GM23338 (cell line): Measurements from ENCODE around the gene SFSWAP.
"Not testable (repeated sequence)": the region's sequence is repeated elsewhere in the genome, so short reads cannot be mapped to it uniquely, and the experiment has no call there.

ENCODE experiments used
- EZH2 ChIP-seq: fragments of 200-600 bp; sonication (generic); IDR thresholded peaks from one replicate; pipeline ENCODE4 v1.8.0; 2017; ENCODE audit warnings: antibody characterized with exemption, mild to moderate bottlenecking, low read depth; ENCODE audit not compliant: unreplicated experiment
- EZH2phosphoT487 ChIP-seq: fragments of 200-600 bp; sonication (generic); IDR thresholded peaks from one replicate; pipeline ENCODE4 v1.8.1; 2018; ENCODE audit warnings: antibody characterized with exemption; ENCODE audit not compliant: unreplicated experiment
- POLR2AphosphoS5 ChIP-seq: IDR thresholded peaks from 2 replicates; pipeline ENCODE4 v1.6.1; 2016; ENCODE audit warnings: antibody characterized with exemption, low read depth
- REST ChIP-seq: IDR thresholded peaks from one replicate; pipeline ENCODE4 v1.6.1; 2018; ENCODE audit warnings: antibody characterized with exemption; ENCODE audit not compliant: unreplicated experiment
- TF ChIP-seq, protein P1 (sequence below), 2 experiments: fragments of 200-600 bp in 1 of 2; sonication (generic) in 1 of 2; conservative IDR thresholded peaks; 2 replicates each; pipeline versions ENCODE4 v1.5.1 to v1.6.1; 2016 to 2017; ENCODE audit warnings: antibody characterized with exemption in 2 of 2, low read depth in 2 of 2, mild to moderate bottlenecking in 2 of 2, moderate library complexity in 1 of 2

DNA sequence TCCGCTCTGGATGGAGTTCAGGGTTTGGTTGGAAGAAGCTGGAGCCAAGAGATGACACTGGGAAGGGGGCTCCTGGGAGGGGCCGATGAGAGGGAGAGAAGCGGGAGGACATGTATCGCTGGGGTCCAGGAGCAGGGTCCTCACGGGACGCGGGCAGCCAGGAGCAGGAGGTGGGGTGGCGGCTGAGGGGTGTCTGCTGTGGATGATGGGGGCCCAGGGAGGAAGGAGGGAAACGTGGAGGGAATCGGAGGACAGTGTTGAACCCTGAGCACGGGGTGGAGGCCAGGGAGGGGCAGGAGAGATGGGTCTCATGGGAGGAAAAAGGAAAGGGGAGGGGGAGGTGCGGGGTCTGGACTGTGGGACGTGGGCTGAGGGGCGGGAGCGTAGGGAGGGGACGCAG, 31.7 kb upstream of the SFSWAP start:
- TF ChIP-seq, protein P1, sequence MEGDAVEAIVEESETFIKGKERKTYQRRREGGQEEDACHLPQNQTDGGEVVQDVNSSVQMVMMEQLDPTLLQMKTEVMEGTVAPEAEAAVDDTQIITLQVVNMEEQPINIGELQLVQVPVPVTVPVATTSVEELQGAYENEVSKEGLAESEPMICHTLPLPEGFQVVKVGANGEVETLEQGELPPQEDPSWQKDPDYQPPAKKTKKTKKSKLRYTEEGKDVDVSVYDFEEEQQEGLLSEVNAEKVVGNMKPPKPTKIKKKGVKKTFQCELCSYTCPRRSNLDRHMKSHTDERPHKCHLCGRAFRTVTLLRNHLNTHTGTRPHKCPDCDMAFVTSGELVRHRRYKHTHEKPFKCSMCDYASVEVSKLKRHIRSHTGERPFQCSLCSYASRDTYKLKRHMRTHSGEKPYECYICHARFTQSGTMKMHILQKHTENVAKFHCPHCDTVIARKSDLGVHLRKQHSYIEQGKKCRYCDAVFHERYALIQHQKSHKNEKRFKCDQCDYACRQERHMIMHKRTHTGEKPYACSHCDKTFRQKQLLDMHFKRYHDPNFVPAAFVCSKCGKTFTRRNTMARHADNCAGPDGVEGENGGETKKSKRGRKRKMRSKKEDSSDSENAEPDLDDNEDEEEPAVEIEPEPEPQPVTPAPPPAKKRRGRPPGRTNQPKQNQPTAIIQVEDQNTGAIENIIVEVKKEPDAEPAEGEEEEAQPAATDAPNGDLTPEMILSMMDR (conservative IDR thresholded peaks at IDR 0.05; ENCODE audit: low read depth in 2 of 2): not testable (repeated sequence)
- not testable (repeated sequence) for TF ChIP-seq EZH2phosphoT487, POLR2AphosphoS5, REST, EZH2
